HFF-Myc (cell line): ENCODE data around the gene AP4S1.

Experiments
- DNase-seq: peaks from one replicate; pipeline ENCODE4 v3.0.0-alpha.2; 2011; ENCODE audit warnings: low read depth; ENCODE audit errors: extremely low read depth
- H3K4me3 ChIP-seq: replicated peaks from 2 replicates; pipeline ENCODE4 v1.5.1; 2011; ENCODE audit warnings: low read depth, mild to moderate bottlenecking, control low read depth, low read length
- CTCF ChIP-seq: IDR thresholded peaks from 2 replicates; pipeline ENCODE4 v1.5.1; 2012; ENCODE audit warnings: mild to moderate bottlenecking, low read depth, low read length, control low read depth; ENCODE audit errors: missing control alignments

AP4S1 gene

GRCh38 chr14:31096255-31096654, 70.8 kb downstream of the AP4S1 start:
- no peak overlapping the region for H3K4me3 ChIP-seq
- no peak for DNase-seq
- no peak for TF ChIP-seq CTCF

GRCh38 chr14:31097081-31097480, 71.6 kb downstream of the AP4S1 start:
- DNase-seq: no peak
- no peak for TF ChIP-seq CTCF

GRCh38 chr14:31106768-31107167, 81.3 kb downstream of the AP4S1 start:
- no peak for TF ChIP-seq CTCF
- no peak overlapping the region for H3K4me3 ChIP-seq
- DNase-seq: no peak

More at GRCh38 chr14:31097081-31097480, 71.6 kb downstream of the AP4S1 start:
- no peak overlapping the region for H3K4me3 ChIP-seq

DNA sequence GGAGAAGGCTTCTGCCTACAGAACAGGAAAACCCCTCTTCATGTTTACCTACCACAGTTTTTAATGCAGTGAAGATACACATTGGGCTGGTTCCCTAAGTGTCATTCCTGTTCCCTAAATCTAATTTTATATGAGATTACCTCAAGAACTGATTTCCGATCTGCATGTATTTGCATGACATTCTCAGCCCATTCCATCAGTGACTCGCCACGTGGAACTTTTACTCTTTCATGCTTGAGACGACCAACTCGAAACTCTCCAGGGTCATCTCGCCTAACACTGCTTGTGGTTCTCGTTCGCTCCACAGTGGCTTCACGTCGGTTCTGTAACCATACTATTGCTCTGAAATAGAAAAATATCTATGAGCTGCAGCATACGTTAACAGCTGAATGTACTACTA, 83.8 kb downstream of the AP4S1 start:
- no peak for DNase-seq
- no peak for TF ChIP-seq CTCF
- no peak overlapping the region for H3K4me3 ChIP-seq

DNA sequence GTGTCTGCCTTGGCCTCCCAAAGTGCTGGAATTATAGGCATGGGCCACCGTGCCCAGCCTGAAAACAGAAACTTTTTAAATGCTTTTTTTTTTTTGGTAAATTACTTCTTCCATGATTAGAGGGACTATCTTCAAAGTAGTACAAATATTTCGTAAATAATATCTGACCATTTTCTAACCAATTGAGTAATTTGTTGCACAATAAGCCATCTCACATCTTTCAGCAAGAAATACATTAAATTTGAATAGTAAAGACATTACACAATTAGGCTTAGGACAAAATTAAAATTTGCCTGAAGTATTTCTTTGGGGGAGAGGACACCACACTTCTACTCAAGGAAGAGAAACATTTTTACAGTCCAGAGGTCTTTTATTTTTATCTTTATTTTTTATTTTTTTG, 85.4 kb downstream of the AP4S1 start:
- TF ChIP-seq CTCF: no peak
- no peak for DNase-seq

DNA sequence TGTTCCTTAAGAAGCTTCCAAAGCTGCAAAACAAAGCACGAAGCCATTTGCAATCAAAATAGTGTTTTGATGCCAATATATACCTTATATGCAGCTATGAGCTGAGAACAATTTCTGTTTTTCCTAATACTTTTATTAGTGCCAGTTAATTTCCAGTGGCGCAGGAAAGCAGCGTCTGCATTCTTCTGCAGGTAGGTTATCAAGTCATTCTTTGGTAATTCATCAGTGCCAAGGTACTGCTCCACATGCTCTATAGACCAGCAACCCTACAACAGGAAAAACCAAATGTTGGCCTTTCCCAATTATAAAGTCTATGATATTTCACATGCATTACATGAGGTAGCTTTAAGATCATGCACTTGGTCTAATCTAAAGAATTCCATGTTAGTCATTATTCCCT, 88.3 kb downstream of the AP4S1 start:
- no peak for DNase-seq
- H3K4me3 ChIP-seq: no peak overlapping the region
- TF ChIP-seq CTCF: no peak

More for the DNA sequence above, 85.4 kb downstream of the AP4S1 start:
- no peak overlapping the region for H3K4me3 ChIP-seq

DNA sequence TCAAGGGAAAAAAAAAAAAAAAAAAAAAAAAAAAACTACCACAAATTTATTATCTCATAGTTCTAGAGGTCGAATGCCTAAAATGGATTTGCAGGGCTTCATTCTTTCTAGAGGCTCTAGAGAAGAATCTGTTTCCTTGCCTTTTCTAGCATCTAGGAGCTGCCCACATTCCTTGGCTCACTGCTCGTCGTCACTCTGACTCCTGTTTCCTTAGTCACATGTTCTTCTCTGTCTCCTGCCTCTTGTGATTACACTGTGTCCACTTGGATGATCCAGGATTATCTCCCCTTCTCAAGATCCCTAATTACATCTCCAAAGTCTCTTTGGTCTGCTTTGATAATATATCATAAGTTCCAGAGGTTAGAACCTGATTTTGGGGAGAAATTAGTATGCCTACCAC, 93.4 kb downstream of the AP4S1 start:
- no peak overlapping the region for H3K4me3 ChIP-seq
- DNase-seq: no peak
- TF ChIP-seq CTCF: no peak
